ENCODE results near the gene NCL.
"Not testable (repeated sequence)": the region's sequence is repeated elsewhere in the genome, so short reads cannot be mapped to it uniquely, and the experiment has no call there.

The NCL gene

GRCh38 chr2:231449503-231450054 lies 14.7 kb downstream of the NCL start:
- no peak overlapping the region for H3K9ac ChIP-seq (ENCODE audit: low read length)
- H3K4me3 ChIP-seq (ENCODE audit: low read length), result no peak overlapping the region
- no peak overlapping the region for H3K27ac ChIP-seq (ENCODE audit: low read depth, low read length)
- H3K36me3 ChIP-seq (ENCODE audit: control insufficient read depth, insufficient read depth, low read length), result peaks cover 4% of the 10 kb centered on the region
- no peaks in the 10 kb centered on the region for H3K4me1 ChIP-seq (ENCODE audit: control insufficient read depth, insufficient read depth, low read length)
- H3K27me3 ChIP-seq (ENCODE audit: control insufficient read depth, insufficient read depth, low read length), result no peaks in the 10 kb centered on the region

DNA sequence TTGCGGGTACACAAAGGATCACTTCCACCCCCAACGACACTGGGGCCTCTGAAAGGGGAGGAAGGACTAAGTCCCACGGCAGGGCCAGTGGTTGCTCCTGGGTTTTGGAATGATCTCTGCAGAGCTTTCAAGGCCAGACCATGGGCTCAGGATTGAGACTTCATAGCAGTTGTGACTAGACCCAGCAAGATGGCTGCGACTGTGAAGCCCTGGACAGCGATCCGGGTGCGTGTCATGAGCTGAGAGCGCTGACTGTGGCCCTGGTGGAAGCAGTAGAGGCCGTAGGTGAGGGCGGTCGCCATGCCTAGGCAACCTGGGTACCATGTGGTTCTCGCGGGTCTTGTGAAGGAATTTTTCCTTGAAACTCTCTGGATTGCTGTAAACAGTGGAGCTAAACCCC lies 27.3 kb downstream of the NCL start:
- Histone ChIP-seq H3K27me3 (ENCODE audit: control insufficient read depth, insufficient read depth, low read length) (no peaks in the 10 kb centered on the region), H3K4me1 (ENCODE audit: control insufficient read depth, insufficient read depth, low read length) (no peaks in the 10 kb centered on the region), H3K4me3 (ENCODE audit: low read length) (no peak overlapping the region), H3K9ac (ENCODE audit: low read length) (no peak overlapping the region), H3K36me3 (ENCODE audit: control insufficient read depth, insufficient read depth, low read length) (no peaks in the 10 kb centered on the region), H3K27ac (ENCODE audit: low read depth, low read length) (no peak overlapping the region)

DNA sequence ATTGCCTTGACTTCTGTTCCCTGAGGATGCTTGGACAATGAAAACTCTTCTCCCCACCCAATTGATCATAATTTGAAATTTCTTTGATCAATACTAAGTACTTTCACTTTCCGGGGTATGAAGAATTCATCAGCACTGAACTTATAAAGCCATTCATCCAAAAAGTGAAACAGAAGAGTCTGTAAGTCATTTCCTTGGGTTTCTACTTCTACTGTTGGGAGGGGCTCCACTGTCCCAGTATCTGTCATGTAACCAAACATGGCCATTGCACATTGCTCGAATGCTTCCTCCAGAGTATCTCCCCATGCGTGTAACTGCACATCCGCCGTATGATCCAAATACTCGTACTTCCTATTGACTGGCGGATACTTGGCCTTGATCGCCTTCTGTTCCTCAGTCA lies 30.3 kb downstream of the NCL start:
- H3K36me3 ChIP-seq (ENCODE audit: control insufficient read depth, insufficient read depth, low read length), result no peaks in the 10 kb centered on the region
- H3K4me1 ChIP-seq (ENCODE audit: control insufficient read depth, insufficient read depth, low read length), result no peaks in the 10 kb centered on the region
- no peaks in the 10 kb centered on the region for H3K27me3 ChIP-seq (ENCODE audit: control insufficient read depth, insufficient read depth, low read length)

GRCh38 chr2:231431606-231432005 lies 32.7 kb downstream of the NCL start:
- Histone ChIP-seq H3K4me1 (ENCODE audit: control insufficient read depth, insufficient read depth, low read length) (no peaks in the 10 kb centered on the region), H3K27me3 (ENCODE audit: control insufficient read depth, insufficient read depth, low read length) (no peaks in the 10 kb centered on the region), H3K9ac (ENCODE audit: low read length) (no peak overlapping the region), H3K4me3 (ENCODE audit: low read length) (no peak overlapping the region), H3K27ac (ENCODE audit: low read depth, low read length) (no peak overlapping the region), H3K36me3 (ENCODE audit: control insufficient read depth, insufficient read depth, low read length) (no peaks in the 10 kb centered on the region)

More for the DNA sequence above, 30.3 kb downstream of the NCL start:
- H3K9ac ChIP-seq (ENCODE audit: low read length), result no peak overlapping the region
- H3K4me3 ChIP-seq (ENCODE audit: low read length), result no peak overlapping the region
- no peak overlapping the region for H3K27ac ChIP-seq (ENCODE audit: low read depth, low read length)

GRCh38 chr2:231430437-231430836 lies 33.8 kb downstream of the NCL start:
- not testable (repeated sequence) for H3K36me3 ChIP-seq (ENCODE audit: control insufficient read depth, insufficient read depth, low read length); H3K4me3 ChIP-seq (ENCODE audit: low read length); H3K9ac ChIP-seq (ENCODE audit: low read length); H3K4me1 ChIP-seq (ENCODE audit: control insufficient read depth, insufficient read depth, low read length); H3K27me3 ChIP-seq (ENCODE audit: control insufficient read depth, insufficient read depth, low read length); H3K27ac ChIP-seq (ENCODE audit: low read depth, low read length)

DNA sequence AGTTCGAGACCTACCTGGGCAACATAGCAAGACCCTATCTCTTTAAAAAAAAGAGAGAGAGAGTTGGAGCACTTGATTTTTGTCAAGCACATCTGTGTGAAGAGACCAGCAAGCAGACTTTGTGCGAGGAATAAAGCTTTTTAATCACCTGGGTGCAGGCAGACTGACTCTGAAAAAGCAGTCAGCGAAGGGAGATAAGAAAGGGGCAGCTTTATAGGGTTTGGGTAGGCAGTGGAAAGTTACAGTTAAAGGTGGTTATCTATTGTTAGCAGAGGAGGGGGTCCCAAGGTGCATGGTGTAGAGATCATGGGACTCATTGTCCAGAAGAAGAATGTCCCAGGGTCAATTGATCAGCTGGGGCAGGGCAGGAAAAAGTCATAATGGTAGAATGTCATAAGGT lies 34.4 kb downstream of the NCL start:
- Histone ChIP-seq H3K4me1 (ENCODE audit: control insufficient read depth, insufficient read depth, low read length) (no peaks in the 10 kb centered on the region), H3K27me3 (ENCODE audit: control insufficient read depth, insufficient read depth, low read length) (no peaks in the 10 kb centered on the region), H3K36me3 (ENCODE audit: control insufficient read depth, insufficient read depth, low read length) (no peaks in the 10 kb centered on the region), H3K27ac (ENCODE audit: low read depth, low read length) (no peak overlapping the region), H3K9ac (ENCODE audit: low read length) (no peak overlapping the region), H3K4me3 (ENCODE audit: low read length) (no peak overlapping the region)

GRCh38 chr2:231429152-231429551 lies 35.1 kb downstream of the NCL start:
- H3K27me3 ChIP-seq (ENCODE audit: control insufficient read depth, insufficient read depth, low read length), result no peaks in the 10 kb centered on the region
- no peak overlapping the region for H3K9ac ChIP-seq (ENCODE audit: low read length)
- no peak overlapping the region for H3K27ac ChIP-seq (ENCODE audit: low read depth, low read length)
- no peaks in the 10 kb centered on the region for H3K4me1 ChIP-seq (ENCODE audit: control insufficient read depth, insufficient read depth, low read length)
- no peaks in the 10 kb centered on the region for H3K36me3 ChIP-seq (ENCODE audit: control insufficient read depth, insufficient read depth, low read length)
- no peak overlapping the region for H3K4me3 ChIP-seq (ENCODE audit: low read length)

DNA sequence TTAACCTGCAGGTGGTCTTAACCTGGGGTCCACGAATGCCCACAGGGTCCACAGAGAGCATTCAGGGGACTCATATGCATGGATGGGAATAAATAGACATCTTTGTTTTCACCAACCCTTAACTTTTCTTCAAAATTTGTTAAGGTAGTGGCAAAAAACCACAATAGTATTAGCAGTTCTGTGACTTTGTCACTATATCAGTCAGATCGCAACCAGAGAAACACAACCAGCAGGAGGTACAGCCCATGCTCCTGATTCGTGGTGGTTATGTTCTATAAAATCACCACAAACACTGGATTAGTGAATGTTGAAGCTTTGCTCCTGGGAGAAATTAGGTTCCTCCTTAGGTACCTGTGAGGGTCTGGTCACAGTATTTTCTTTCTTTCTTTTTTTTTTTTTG lies 37.2 kb downstream of the NCL start:
- H3K27me3 ChIP-seq (ENCODE audit: control insufficient read depth, insufficient read depth, low read length), result no peaks in the 10 kb centered on the region
- H3K4me3 ChIP-seq (ENCODE audit: low read length), result no peak overlapping the region
- no peaks in the 10 kb centered on the region for H3K36me3 ChIP-seq (ENCODE audit: control insufficient read depth, insufficient read depth, low read length)
- no peak overlapping the region for H3K9ac ChIP-seq (ENCODE audit: low read length)
- H3K4me1 ChIP-seq (ENCODE audit: control insufficient read depth, insufficient read depth, low read length), result no peaks in the 10 kb centered on the region
- no peak overlapping the region for H3K27ac ChIP-seq (ENCODE audit: low read depth, low read length)

DNA sequence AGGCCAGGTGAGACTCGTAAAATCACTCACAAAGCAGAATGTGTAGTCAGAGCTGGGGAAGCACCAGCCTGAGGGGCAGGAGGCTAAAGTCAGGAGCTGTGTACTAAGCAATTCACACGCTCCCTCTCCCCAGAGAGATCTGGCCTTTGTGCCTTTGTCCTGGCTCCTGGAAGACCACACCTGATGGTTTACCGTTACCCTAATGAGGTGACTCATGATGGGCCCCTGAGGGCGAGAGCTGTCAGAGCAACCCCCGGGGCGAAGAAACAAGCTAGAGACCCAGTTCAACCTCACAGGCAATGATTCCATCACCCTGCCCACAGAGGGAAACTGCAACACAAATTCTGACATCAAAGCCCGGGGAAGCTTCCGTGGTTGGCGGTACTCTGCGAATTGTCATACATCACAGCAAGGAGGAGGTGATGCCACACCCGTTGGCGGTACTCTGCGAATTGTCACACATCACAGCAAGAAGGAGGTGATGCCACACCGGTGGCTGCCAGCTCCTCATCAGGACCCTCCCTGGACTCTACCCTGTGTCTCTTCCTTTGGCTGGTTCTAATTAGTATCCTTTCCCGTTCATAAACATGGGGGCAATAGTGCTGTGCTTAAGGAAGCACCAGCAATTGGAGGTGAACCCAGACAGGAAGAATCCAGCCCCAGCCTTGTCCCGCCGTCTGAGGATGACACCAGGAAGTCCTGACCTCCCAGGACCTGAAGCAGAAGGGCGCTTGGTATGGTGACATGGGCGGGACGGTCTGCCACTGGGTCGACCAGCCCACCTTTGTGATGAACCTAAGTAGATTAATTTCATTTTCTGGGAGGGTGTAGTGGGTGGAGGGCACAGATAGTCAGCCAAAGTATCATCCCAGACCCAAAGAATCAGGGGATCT lies 38.2 kb downstream of the NCL start:
- H3K4me3 ChIP-seq (ENCODE audit: low read length), result no peak overlapping the region
- H3K27me3 ChIP-seq (ENCODE audit: control insufficient read depth, insufficient read depth, low read length), result no peaks in the 10 kb centered on the region
- no peaks in the 10 kb centered on the region for H3K36me3 ChIP-seq (ENCODE audit: control insufficient read depth, insufficient read depth, low read length)
- H3K9ac ChIP-seq (ENCODE audit: low read length), result no peak overlapping the region
- no peaks in the 10 kb centered on the region for H3K4me1 ChIP-seq (ENCODE audit: control insufficient read depth, insufficient read depth, low read length)
- no peak overlapping the region for H3K27ac ChIP-seq (ENCODE audit: low read depth, low read length)

- H3K27ac ChIP-seq (ENCODE audit: low read depth, low read length), result no peak overlapping the region
- H3K36me3 ChIP-seq (ENCODE audit: control insufficient read depth, insufficient read depth, low read length), result no peaks in the 10 kb centered on the region
- no peak overlapping the region for H3K9ac ChIP-seq (ENCODE audit: low read length)
- H3K4me3 ChIP-seq (ENCODE audit: low read length), result no peak overlapping the region
- H3K4me1 ChIP-seq (ENCODE audit: control insufficient read depth, insufficient read depth, low read length), result no peaks in the 10 kb centered on the region
- H3K27me3 ChIP-seq (ENCODE audit: control insufficient read depth, insufficient read depth, low read length), result no peaks in the 10 kb centered on the region
Observed at GRCh38 chr2:231425291-231425810, 38.9 kb downstream of the NCL start.

DNA sequence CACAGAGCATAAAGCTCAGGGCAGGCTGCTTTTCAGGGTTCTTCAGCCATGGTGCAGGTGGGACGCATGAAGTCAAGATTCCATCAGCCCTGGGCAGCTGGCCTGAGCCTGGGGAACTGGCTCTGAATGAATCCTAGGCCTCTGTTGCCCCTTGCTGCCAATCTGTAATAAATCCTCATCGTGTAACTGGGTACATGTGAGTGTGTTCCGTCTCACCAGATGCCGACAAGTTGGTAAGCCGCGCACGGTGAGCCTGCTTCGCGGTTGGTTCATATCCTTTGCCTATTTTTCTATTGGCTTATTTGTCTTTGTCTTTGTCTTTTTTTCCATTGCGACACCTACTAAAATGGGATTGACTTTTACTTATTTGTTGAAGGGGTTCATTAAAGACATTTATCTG lies 41.1 kb downstream of the NCL start:
- Histone ChIP-seq H3K4me1 (ENCODE audit: control insufficient read depth, insufficient read depth, low read length) (no peaks in the 10 kb centered on the region), H3K4me3 (ENCODE audit: low read length) (no peak overlapping the region), H3K9ac (ENCODE audit: low read length) (no peak overlapping the region), H3K27ac (ENCODE audit: low read depth, low read length) (no peak overlapping the region), H3K36me3 (ENCODE audit: control insufficient read depth, insufficient read depth, low read length) (no peaks in the 10 kb centered on the region), H3K27me3 (ENCODE audit: control insufficient read depth, insufficient read depth, low read length) (no peaks in the 10 kb centered on the region)

DNA sequence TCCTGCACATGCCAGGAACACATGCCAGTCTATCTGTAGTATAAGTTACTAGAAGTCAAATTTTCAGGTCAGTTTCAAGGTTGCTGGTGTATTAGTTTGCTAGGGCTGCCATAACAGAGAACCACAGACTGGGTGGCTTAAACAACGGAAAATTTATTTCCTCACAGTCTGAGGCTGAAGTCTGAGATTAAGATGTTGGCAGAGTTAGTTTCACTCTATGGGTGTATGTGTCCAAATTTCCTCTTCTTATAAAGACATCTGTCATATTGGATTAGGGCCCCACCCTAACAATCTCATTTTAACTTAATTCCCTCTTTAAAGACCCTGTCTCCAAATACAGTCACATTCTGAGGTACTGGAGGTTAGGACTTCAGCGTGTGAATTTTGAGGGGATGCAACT lies 42.2 kb downstream of the NCL start:
- no peak overlapping the region for H3K4me3 ChIP-seq (ENCODE audit: low read length)
- no peak overlapping the region for H3K9ac ChIP-seq (ENCODE audit: low read length)
- H3K36me3 ChIP-seq (ENCODE audit: control insufficient read depth, insufficient read depth, low read length), result no peaks in the 10 kb centered on the region
- no peaks in the 10 kb centered on the region for H3K4me1 ChIP-seq (ENCODE audit: control insufficient read depth, insufficient read depth, low read length)
- H3K27ac ChIP-seq (ENCODE audit: low read depth, low read length), result no peak overlapping the region
- H3K27me3 ChIP-seq (ENCODE audit: control insufficient read depth, insufficient read depth, low read length), result no peaks in the 10 kb centered on the region
